Smooth muscle cell (in vitro differentiated cells): Measurements from ENCODE around the gene DNAJC17. TPM values are rescaled to one million over a fixed set of nuclear protein-coding genes. Genes with fewer than 3 reads are reported as not detected.
A peak's percentile ranks its signal among the peaks of the same experiment; 100 is the strongest.

Experiments
- DNase-seq: peaks from one replicate; lab custom pipeline; 2025; ENCODE audit not compliant: unreplicated experiment; lab: John Stamatoyannopoulos, UW
- H2AFZ ChIP-seq: fragments of 200-600 bp; sonication (generic); 2 replicates; pipeline ENCODE4 v1.6.0; 2016; ENCODE audit warnings: antibody characterized with exemption, low read depth, mild to moderate bottlenecking
- H3F3A ChIP-seq: fragments of 200-600 bp; sonication (generic); 2 replicates; pipeline ENCODE4 v1.6.0; 2017; ENCODE audit warnings: antibody characterized with exemption, low read depth
- H3K27ac ChIP-seq: fragments of 200-600 bp; sonication (generic); 2 replicates; pipeline ENCODE4 v1.5.1; 2016; ENCODE audit warnings: low read depth, mild to moderate bottlenecking
- H3K27me3 ChIP-seq: fragments of 200-600 bp; sonication (generic); 2 replicates; pipeline ENCODE4 v1.6.1; 2016; ENCODE audit warnings: low read depth, mild to moderate bottlenecking
- H3K36me3 ChIP-seq: fragments of 200-600 bp; sonication (generic); 2 replicates; pipeline ENCODE4 v1.5.1; 2016; ENCODE audit warnings: low read depth
- H3K4me1 ChIP-seq: fragments of 200-600 bp; sonication (generic); 2 replicates; pipeline ENCODE4 v1.5.1; 2016; ENCODE audit warnings: low read depth
- H3K4me2 ChIP-seq: fragments of 200-600 bp; sonication (generic); 2 replicates; pipeline ENCODE4 v1.6.0; 2016; ENCODE audit warnings: mild to moderate bottlenecking
- H3K4me3 ChIP-seq: fragments of 200-600 bp; sonication (generic); 2 replicates; pipeline ENCODE4 v1.5.1; 2016; ENCODE audit warnings: mild to moderate bottlenecking
- H3K79me2 ChIP-seq: fragments of 200-600 bp; sonication (generic); 2 replicates; pipeline ENCODE4 v1.6.0; 2016; ENCODE audit warnings: low read depth, mild to moderate bottlenecking
- H3K9ac ChIP-seq: fragments of 200-600 bp; sonication (generic); 2 replicates; pipeline ENCODE4 v1.6.0; 2016; ENCODE audit warnings: low read depth
- H3K9me3 ChIP-seq: fragments of 200-600 bp; sonication (generic); replicated peaks from 2 replicates; pipeline ENCODE4 v1.5.1; 2016; ENCODE audit warnings: low read depth
- H4K20me1 ChIP-seq: fragments of 200-600 bp; sonication (generic); 2 replicates; pipeline ENCODE4 v1.6.0; 2016; ENCODE audit warnings: low read depth
- CTCF ChIP-seq: fragments of 200-600 bp; sonication (generic); IDR thresholded peaks from 2 replicates; pipeline ENCODE4 v1.5.1; 2017; ENCODE audit warnings: borderline replicate concordance, mild to moderate bottlenecking, antibody characterized with exemption; ENCODE audit not compliant: insufficient read depth, poor library complexity, severe bottlenecking
- WGBS: methylation state at CpG from one replicate; pipeline ENCODE4 v1.1.7; 2016; ENCODE audit warnings: low lambda C conversion rate; 5-methylcytosine and 5-hydroxymethylcytosine counted together
- polyA plus RNA-seq: library from polyadenylated mRNA; unstranded; fragments of >200 nt; fragmentation: Nextera tagmentation; extraction: Ambion mirVana; gene quantifications from 2 replicates; pipeline ENCODE4 v1.2.1, GENCODE V29; 2016
- total RNA-seq: library from RNA; depleted of rRNA; stranded (reverse); fragments of >200 nt; gene quantifications from 2 replicates; pipeline ENCODE4 v1.2.3, GENCODE V29; 2014

The DNAJC17 gene
- total and polyA plus RNA-seq, 2 experiments from 2014 or later = 25.0 to 33.6 TPM

DNA sequence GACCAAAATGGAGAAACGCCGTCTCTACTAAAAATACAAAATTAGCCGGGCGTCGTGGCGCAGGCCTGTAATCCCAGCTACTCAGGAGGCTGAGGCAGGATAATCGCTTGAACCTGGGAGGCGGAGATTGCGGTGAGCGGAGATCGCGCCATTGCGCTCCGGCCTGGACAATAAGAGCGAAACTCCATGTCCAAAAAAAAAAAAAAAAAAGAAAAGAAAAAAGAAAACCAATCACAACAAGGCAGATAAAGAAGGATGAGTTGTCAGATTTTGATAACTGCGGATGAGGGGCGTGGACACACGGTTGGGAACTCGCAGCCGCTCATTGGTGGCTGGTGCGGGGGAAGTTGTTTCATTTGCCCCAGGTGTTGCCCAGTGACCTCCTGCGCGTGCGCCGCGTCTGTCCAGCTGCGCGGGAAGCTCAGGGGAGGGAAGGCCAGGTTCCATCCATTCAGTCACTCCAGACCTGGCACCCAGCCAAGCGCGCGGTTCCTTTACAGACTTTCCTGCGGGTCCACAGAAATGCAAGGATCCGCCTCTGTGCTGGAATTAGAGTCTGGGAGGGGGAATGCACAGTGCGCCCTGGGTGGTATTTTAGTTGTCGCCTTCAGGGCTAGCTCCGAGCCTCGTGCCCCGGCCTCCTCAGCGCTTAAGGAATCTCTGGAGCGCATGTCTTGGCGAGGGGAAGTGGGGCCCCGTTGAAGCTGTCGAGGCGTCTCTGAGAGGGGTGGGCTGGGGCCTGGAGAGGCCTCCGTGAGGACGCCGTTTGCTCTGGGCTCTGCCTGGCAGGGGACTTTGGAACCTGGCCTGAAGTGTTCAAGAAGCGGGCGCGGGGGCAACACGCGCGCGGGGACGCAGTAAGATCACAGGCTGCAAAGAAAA, 44.1 kb downstream of the DNAJC17 start:
- Histone ChIP-seq H3K9me3 (no peaks in the 10 kb centered on the region), H3K9ac (peak overlapping the region; percentile 0), H4K20me1 (no peaks in the 10 kb centered on the region), H3K27me3 (no peaks in the 10 kb centered on the region), H3K27ac (no peak overlapping the region), H3F3A (peaks cover 7% of the 10 kb centered on the region), H3K79me2 (no peaks in the 10 kb centered on the region), H3K4me3 (peak overlapping the region; percentile 57), H3K4me2 (peak overlapping the region; percentile 95), H3K4me1 (peaks cover 9% of the 10 kb centered on the region), H3K36me3 (no peaks in the 10 kb centered on the region), H2AFZ (no peak overlapping the region)
- TF ChIP-seq CTCF = no peak
- 51% methylated on average over 55 of the region's 55 CpGs for WGBS
- DNase-seq = no peak

- Histone ChIP-seq H3K9ac (no peak overlapping the region), H3K4me1 (peaks cover 12% of the 10 kb centered on the region), H3K79me2 (peaks cover under 1% of the 10 kb centered on the region), H3K4me2 (no peak overlapping the region), H3F3A (peaks cover 7% of the 10 kb centered on the region), H3K4me3 (no peak overlapping the region), H4K20me1 (no peaks in the 10 kb centered on the region), H3K27ac (no peak overlapping the region), H3K9me3 (no peaks in the 10 kb centered on the region), H3K27me3 (no peaks in the 10 kb centered on the region), H3K36me3 (no peaks in the 10 kb centered on the region), H2AFZ (no peak overlapping the region)
- TF ChIP-seq CTCF = no peak
- 98% methylated on average over 5 of the region's 5 CpGs for WGBS
- DNase-seq = no peak
These were observed 47.3 kb downstream of the DNAJC17 start for GRCh38 chr15:40759961-40760360.

- no peak for DNase-seq
- Histone ChIP-seq H3K27ac (no peak overlapping the region), H3K27me3 (no peaks in the 10 kb centered on the region), H3K4me3 (no peak overlapping the region), H3K9me3 (no peaks in the 10 kb centered on the region), H3K79me2 (peaks cover 21% of the 10 kb centered on the region), H3K9ac (no peak overlapping the region), H3K4me2 (no peak overlapping the region), H3F3A (no peaks in the 10 kb centered on the region), H3K36me3 (no peaks in the 10 kb centered on the region), H4K20me1 (no peaks in the 10 kb centered on the region), H2AFZ (no peak overlapping the region), H3K4me1 (peaks cover 6% of the 10 kb centered on the region)
- TF ChIP-seq CTCF = no peak
- 55% methylated on average over 6 of the region's 6 CpGs for whole genome bisulfite sequencing
These were observed 50.3 kb downstream of the DNAJC17 start for GRCh38 chr15:40756938-40757337.
